Suprapubic skin (tissue), 4 donors: ENCODE results near the gene GPC4.

ENCODE experiments used
- CTCF ChIP-seq, 2 donors: fragments of 200-600 bp in 1 of 2; fragments of 450-650 bp in 1 of 2; sonication (generic) in 1 of 2; IDR thresholded peaks; one replicate each; pipeline ENCODE4 v1.5.1; 2016 to 2019; ENCODE audit warnings: antibody characterized with exemption in 2 of 2, mild to moderate bottlenecking in 1 of 2, moderate library complexity in 1 of 2
- EP300 ChIP-seq: sonication (generic); formaldehyde crosslinking; IDR thresholded peaks from one replicate; pipeline ENCODE4 v1.6.1; 2017; ENCODE audit warnings: antibody characterized with exemption
- POLR2A ChIP-seq, 2 donors: fragments of 450-650 bp; IDR thresholded peaks; one replicate each; pipeline ENCODE4 v1.6.1; 2017; ENCODE audit warnings: antibody characterized with exemption in 2 of 2, mild to moderate bottlenecking in 2 of 2, moderate library complexity in 2 of 2
- POLR2AphosphoS5 ChIP-seq, 3 donors: sonication (generic); formaldehyde crosslinking; IDR thresholded peaks; one replicate each; pipeline ENCODE4 v1.6.1; 2017; ENCODE audit warnings: antibody characterized with exemption in 3 of 3

DNA sequence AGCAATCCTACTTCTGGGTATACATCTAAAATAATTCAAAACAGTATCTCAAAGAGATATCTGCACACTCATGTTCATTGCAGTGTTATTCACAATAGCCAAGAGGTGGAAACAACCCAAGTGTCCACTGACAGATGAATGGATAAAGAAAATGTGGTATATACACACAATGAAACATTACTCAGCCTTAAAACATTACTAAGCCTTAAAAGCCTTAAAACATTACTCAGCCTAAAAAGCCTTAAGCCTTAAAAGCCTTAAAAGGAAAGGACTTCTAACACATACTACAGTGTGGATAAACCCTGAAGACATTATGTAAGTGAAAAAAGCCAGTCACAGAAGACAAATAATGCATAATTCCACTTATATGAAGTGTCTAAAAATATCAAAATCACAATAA is 156.8 kb downstream of the GPC4 start:
- TF ChIP-seq CTCF (IDR thresholded peaks at IDR 0.05) = no peak
- TF ChIP-seq EP300 = no peak
- TF ChIP-seq POLR2A (IDR thresholded peaks at IDR 0.05) = no peak
- TF ChIP-seq POLR2AphosphoS5 (IDR thresholded peaks at IDR 0.05) = no peak
